H1 (cell line): ENCODE measurements around the gene RNF135.

Experiments used
- CTCF ChIP-seq, 3 experiments: IDR thresholded peaks; 1 replicate in 2 of 3; 2 replicates in 1 of 3; pipeline versions ENCODE4 v1.5.1 to v1.6.1; 2011; ENCODE audit warnings: low read length in 3 of 3, mild to moderate bottlenecking in 3 of 3, inconsistent platforms in 2 of 3, low read depth in 1 of 3, moderate library complexity in 1 of 3; ENCODE audit not compliant: insufficient read depth in 1 of 3; ENCODE audit errors: control extremely low read depth in 1 of 3
- EZH2 ChIP-seq: fragments of 200-600 bp; sonication (generic); IDR thresholded peaks from 2 replicates; pipeline ENCODE4 v1.7.1; 2012; ENCODE audit warnings: low read depth, mild to moderate bottlenecking, moderate library complexity, low read length, inconsistent platforms; ENCODE audit not compliant: severe bottlenecking
- KDM5A ChIP-seq: fragments of 200-600 bp; IDR thresholded peaks from 2 replicates; pipeline ENCODE4 v1.7.1; 2012; ENCODE audit warnings: mild to moderate bottlenecking, low read length, inconsistent platforms, mixed read lengths
- MAX ChIP-seq: IDR thresholded peaks from 2 replicates; pipeline ENCODE4 v1.6.1; 2012; ENCODE audit warnings: inconsistent platforms
- NRF1 ChIP-seq: IDR thresholded peaks from 2 replicates; pipeline ENCODE4 v1.6.1; 2011; ENCODE audit warnings: mild to moderate bottlenecking, low read depth, low read length, improper control_type of control experiment
- POLR2AphosphoS5 ChIP-seq: IDR thresholded peaks from 2 replicates; pipeline ENCODE4 v1.6.1; 2011; ENCODE audit warnings: low read depth, low read length
- SIRT6 ChIP-seq: IDR thresholded peaks from one replicate; pipeline ENCODE4 v1.7.1; 2012; ENCODE audit warnings: low read length, inconsistent platforms
- SUZ12 ChIP-seq: fragments of 200-600 bp; sonication (generic); IDR thresholded peaks from 2 replicates; pipeline ENCODE4 v1.6.1; 2012; ENCODE audit warnings: mild to moderate bottlenecking, inconsistent platforms, low read length, moderate library complexity, mixed read lengths

- no peak for TF ChIP-seq MAX
- TF ChIP-seq SIRT6 = no peak
- no peak for TF ChIP-seq NRF1
- no peak for TF ChIP-seq POLR2AphosphoS5
- no peak for TF ChIP-seq SUZ12
- TF ChIP-seq EZH2 = no peak
- no peak for TF ChIP-seq KDM5A
- TF ChIP-seq CTCF (IDR thresholded peaks at IDR 0.05; ENCODE audit: control extremely low read depth in 1 of 3, insufficient read depth in 1 of 3, low read depth in 1 of 3, low read length in 3 of 3) = no peak
Measured at GRCh38 chr17:31004160-31004559, 33.3 kb downstream of the RNF135 start.
